Measurements from ENCODE around the gene PHLDB1.
A peak's percentile ranks its signal among the peaks of the same experiment; 100 is the strongest.
"Not testable (repeated sequence)": the region's sequence is repeated elsewhere in the genome, so short reads cannot be mapped to it uniquely, and the experiment has no call there.

The PHLDB1 gene

GRCh38 chr11:118688339-118688738, 80.9 kb downstream of the PHLDB1 start:
- DNase-seq (ENCODE audit: low spot score) = not testable (repeated sequence)

GRCh38 chr11:118688851-118689502, 81.6 kb downstream of the PHLDB1 start:
- no peak for DNase-seq (ENCODE audit: low spot score)

GRCh38 chr11:118689503-118689851, 82.1 kb downstream of the PHLDB1 start:
- no peak for DNase-seq (ENCODE audit: low spot score)

GRCh38 chr11:118689852-118690552, 82.6 kb downstream of the PHLDB1 start:
- DNase-seq (ENCODE audit: low spot score) = peak; percentile 96

GRCh38 chr11:118690553-118691304, 83.3 kb downstream of the PHLDB1 start:
- DNase-seq (ENCODE audit: low spot score) = no peak

- peak; percentile 35 for DNase-seq (ENCODE audit: low spot score)
These were observed 84.8 kb downstream of the PHLDB1 start for GRCh38 chr11:118691926-118692830.

GRCh38 chr11:118694185-118694584, 86.8 kb downstream of the PHLDB1 start:
- DNase-seq (ENCODE audit: low spot score) = no peak

- DNase-seq (ENCODE audit: low spot score) = no peak
These were observed 87.4 kb downstream of the PHLDB1 start for GRCh38 chr11:118694771-118695170.

- no peak for DNase-seq (ENCODE audit: low spot score)
These were observed 89.3 kb downstream of the PHLDB1 start for GRCh38 chr11:118696673-118697226.

GRCh38 chr11:118697346-118697745, 89.9 kb downstream of the PHLDB1 start:
- DNase-seq (ENCODE audit: low spot score) = no peak

- no peak for DNase-seq (ENCODE audit: low spot score)
These were observed 92.2 kb downstream of the PHLDB1 start for GRCh38 chr11:118699506-118700220.

- DNase-seq (ENCODE audit: low spot score) = no peak
These were observed 96.2 kb downstream of the PHLDB1 start for GRCh38 chr11:118703563-118704106.

GRCh38 chr11:118705111-118705741, 97.8 kb downstream of the PHLDB1 start:
- no peak for DNase-seq (ENCODE audit: low spot score)

GRCh38 chr11:118705791-118706545, 98.6 kb downstream of the PHLDB1 start:
- DNase-seq (ENCODE audit: low spot score) = no peak

- no peak for DNase-seq (ENCODE audit: low spot score)
These were observed 99.1 kb downstream of the PHLDB1 start for GRCh38 chr11:118706546-118706825.
